Ovary (tissue), 3 donors: Measurements from ENCODE around the gene PPP2R2C.

ENCODE experiments used
- EP300 ChIP-seq: sonication (generic); formaldehyde crosslinking; IDR thresholded peaks from one replicate; pipeline ENCODE4 v1.6.1; 2017; ENCODE audit warnings: antibody characterized with exemption
- TF ChIP-seq, protein P1 (sequence below), 3 donors: fragments of 450-650 bp in 2 of 3; fragments of 200-600 bp in 1 of 3; IDR thresholded peaks; one replicate each; pipeline versions ENCODE4 v1.5.1 to v1.8.0; 2016 to 2022; ENCODE audit warnings: antibody characterized with exemption in 3 of 3, mild to moderate bottlenecking in 1 of 3
- donor health status: DM: no; HTN: no; CAD: no.

DNA sequence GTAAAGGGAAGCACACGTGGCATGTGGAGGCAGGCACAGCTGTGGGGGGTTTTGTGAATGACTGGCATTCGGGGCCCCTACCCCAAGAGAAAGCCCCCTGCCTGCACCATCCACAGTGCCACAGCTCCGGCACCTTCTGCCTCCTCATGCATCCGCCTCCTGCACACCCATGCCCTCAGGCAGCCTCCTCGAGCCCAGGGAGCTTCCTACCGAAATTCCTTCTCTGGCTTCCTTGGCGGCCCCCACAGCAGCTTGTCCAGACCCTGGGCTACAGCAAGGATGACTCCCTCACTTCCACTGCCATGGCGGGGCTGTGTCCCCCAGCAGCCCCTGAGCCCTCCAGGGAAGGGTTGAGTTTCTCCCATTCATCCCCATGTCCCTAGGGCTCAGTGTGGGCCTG is 102.9 kb downstream of the PPP2R2C start:
- TF ChIP-seq, protein P1, sequence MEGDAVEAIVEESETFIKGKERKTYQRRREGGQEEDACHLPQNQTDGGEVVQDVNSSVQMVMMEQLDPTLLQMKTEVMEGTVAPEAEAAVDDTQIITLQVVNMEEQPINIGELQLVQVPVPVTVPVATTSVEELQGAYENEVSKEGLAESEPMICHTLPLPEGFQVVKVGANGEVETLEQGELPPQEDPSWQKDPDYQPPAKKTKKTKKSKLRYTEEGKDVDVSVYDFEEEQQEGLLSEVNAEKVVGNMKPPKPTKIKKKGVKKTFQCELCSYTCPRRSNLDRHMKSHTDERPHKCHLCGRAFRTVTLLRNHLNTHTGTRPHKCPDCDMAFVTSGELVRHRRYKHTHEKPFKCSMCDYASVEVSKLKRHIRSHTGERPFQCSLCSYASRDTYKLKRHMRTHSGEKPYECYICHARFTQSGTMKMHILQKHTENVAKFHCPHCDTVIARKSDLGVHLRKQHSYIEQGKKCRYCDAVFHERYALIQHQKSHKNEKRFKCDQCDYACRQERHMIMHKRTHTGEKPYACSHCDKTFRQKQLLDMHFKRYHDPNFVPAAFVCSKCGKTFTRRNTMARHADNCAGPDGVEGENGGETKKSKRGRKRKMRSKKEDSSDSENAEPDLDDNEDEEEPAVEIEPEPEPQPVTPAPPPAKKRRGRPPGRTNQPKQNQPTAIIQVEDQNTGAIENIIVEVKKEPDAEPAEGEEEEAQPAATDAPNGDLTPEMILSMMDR (IDR thresholded peaks at IDR 0.05), result no peak
- no peak for TF ChIP-seq EP300
